Pancreas (tissue), 10 donors: ENCODE measurements around the gene ESRRB. TPM values are rescaled to one million over a fixed set of nuclear protein-coding genes. Genes with fewer than 3 reads are reported as not detected.

ENCODE experiments used
- ATAC-seq, 4 donors: fragments of 200-7000 bp; cut with Tn5 transposase; one replicate each; pipeline versions ENCODE4 v1.8.0 to v1.9.1; 2020; ENCODE audit warnings: mild to moderate bottlenecking in 4 of 4, moderate library complexity in 4 of 4
- DNase-seq, 6 donors: peaks; one replicate each; pipeline ENCODE4 v3.0.0-alpha.2; 2020
- FAIRE-seq: peaks from 2 replicates; lab custom pipeline; 2012; peaks lifted over from hg19 to GRCh38; lab: Jason Lieb, UNC
- H3K27ac ChIP-seq, 4 donors: fragments of 200-600 bp; sonication (generic); 1 replicate in 3 of 4; 2 replicates in 1 of 4; pipeline versions ENCODE4 v1.5.0 to v1.8.0; 2020
- H3K27me3 ChIP-seq, 4 donors: fragments of 200-600 bp; one replicate each; pipeline ENCODE4 v1.8.0; 2021
- H3K36me3 ChIP-seq, 3 donors: fragments of 200-600 bp; sonication (generic) in 1 of 3; one replicate each; pipeline versions ENCODE4 v1.5.0 to v1.8.0; 2020 to 2021
- H3K4me1 ChIP-seq, 3 donors: fragments of 200-600 bp; one replicate each; pipeline ENCODE4 v1.8.0; 2021
- H3K4me3 ChIP-seq, 4 donors: fragments of 200-600 bp; sonication (generic) in 2 of 4; one replicate each; pipeline versions ENCODE4 v1.5.0 to v1.8.0; 2020 to 2021
- H3K9me3 ChIP-seq, 4 donors: fragments of 200-600 bp; one replicate each; pipeline ENCODE4 v1.8.0; 2021
- WGBS, 2 donors: extraction: QIAGEN DNeasy Blood & Tissue Kit; methylation state at CpG; one replicate each; pipeline ENCODE4 v1.1.7; 2013; 5-methylcytosine and 5-hydroxymethylcytosine counted together
- intact Hi-C, 3 donors: fragments of 100-400 bp; cut with DNase I; formaldehyde crosslinking; loops; one replicate each; pipeline versions ENCODE4 v1.11.1 to v1.14.2; 2022
- polyA plus RNA-seq, 2 donors: library from polyadenylated mRNA; stranded (reverse); fragments of 200-250 nt; gene quantifications; one replicate each; pipeline ENCODE4 v1.2.3, GENCODE V29; 2013
- total RNA-seq, 6 donors: library from RNA; stranded (reverse); fragmentation: NEBNext Ultra II Directional in 4 of 6; extraction: Animal tissue kit (Norgen Biotek cat#: 25700) in 4 of 6; gene quantifications; one replicate each; pipeline versions ENCODE4 v1.2.1 to v1.2.4, GENCODE V29; 2021 to 2023
- TF ChIP-seq, protein P1 (sequence below), 4 donors: fragments of 200-600 bp; sonication (generic) in 3 of 4; IDR thresholded peaks; one replicate each; pipeline versions ENCODE4 v1.5.0 to v1.8.0; 2021; ENCODE audit warnings: antibody characterized with exemption in 4 of 4
- donor health status: healthy with polysubstance abuse.
- donor health status: DM: no; HTN: no; CAD: no; lungs with moderate emphysema.
- donor health status: DM: no; HTN: no; CAD: no.
- donor health status: control.
- donor health status: control.
- donor health status: Bipolar disorder and iron deficiency.
- donor health status: DM: yes; HTN: yes; CAD: no.
- donor health status: DM: no; HTN: no; CAD: no.
- donor health status: DM: no; HTN: no; CAD: no.
- donor health status: DM: yes; HTN: yes; CAD: no.

ESRRB gene
- total and polyA plus RNA-seq, 8 donors, result 0.14 to 0.85 (median 0.50) TPM; not detected in 2

DNA sequence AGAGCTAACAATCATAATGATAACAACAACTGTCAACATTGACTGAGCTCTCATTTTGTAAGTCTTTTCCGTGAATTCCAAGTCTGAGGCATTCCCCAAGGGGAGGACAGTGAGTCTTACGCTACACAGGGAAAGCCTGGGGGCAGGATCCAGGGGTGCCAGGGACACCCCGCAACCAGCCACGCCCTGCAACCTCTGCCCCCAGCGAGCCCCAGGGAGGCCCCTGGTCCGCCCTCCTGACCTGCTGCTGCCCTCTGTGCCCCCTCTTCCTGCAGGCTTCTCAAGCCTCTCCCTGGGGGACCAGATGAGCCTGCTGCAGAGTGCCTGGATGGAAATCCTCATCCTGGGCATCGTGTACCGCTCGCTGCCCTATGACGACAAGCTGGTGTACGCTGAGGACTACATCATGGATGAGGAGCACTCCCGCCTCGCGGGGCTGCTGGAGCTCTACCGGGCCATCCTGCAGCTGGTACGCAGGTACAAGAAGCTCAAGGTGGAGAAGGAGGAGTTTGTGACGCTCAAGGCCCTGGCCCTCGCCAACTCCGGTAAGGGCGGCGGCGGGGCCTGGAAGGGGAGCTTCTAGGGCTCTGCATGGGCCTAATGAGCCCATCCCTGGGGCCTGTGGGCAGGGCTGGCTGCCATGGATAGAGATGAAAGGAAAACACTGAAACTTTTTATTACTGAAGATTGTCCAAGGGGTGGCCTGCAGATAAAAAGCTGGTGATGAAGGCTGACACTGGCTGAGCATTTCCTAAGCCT, 115.4 kb downstream of the ESRRB start:
- no peak overlapping the region for H3K27ac ChIP-seq

DNA sequence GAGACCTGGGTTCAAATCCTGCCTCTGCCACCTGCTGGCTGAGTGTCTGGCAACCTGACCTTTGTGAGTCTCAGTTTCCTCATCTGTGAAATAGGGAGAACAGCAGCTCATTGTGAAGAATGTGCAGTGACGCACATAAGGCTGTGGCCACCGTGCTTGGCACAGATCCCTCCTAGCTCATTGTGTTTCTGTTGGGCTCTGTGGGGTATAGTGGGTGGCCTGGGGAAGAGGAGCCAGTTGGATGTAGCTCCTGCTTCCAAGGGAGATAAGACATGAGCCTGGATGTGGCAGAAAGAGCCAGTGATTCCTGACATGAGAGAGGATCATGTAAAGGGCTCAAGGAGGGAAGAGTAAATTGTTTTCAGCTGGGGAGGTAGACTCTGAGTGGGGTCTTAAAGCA, 120.0 kb downstream of the ESRRB start:
- 90 to 100% methylated on average over 2 of the region's 2 CpGs for WGBS, 2 donors
- Histone ChIP-seq H3K27ac (no peak overlapping the region), H3K4me1 (no peaks in the 10 kb centered on the region), H3K36me3 (no peaks in the 10 kb centered on the region), H3K27me3 (no peaks in the 10 kb centered on the region), H3K4me3 (no peak overlapping the region), H3K9me3 (no peaks in the 10 kb centered on the region)
- no peak for DNase-seq
- ATAC-seq, result no peak
- no peak for FAIRE-seq
- TF ChIP-seq, protein P1, sequence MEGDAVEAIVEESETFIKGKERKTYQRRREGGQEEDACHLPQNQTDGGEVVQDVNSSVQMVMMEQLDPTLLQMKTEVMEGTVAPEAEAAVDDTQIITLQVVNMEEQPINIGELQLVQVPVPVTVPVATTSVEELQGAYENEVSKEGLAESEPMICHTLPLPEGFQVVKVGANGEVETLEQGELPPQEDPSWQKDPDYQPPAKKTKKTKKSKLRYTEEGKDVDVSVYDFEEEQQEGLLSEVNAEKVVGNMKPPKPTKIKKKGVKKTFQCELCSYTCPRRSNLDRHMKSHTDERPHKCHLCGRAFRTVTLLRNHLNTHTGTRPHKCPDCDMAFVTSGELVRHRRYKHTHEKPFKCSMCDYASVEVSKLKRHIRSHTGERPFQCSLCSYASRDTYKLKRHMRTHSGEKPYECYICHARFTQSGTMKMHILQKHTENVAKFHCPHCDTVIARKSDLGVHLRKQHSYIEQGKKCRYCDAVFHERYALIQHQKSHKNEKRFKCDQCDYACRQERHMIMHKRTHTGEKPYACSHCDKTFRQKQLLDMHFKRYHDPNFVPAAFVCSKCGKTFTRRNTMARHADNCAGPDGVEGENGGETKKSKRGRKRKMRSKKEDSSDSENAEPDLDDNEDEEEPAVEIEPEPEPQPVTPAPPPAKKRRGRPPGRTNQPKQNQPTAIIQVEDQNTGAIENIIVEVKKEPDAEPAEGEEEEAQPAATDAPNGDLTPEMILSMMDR (IDR thresholded peaks at IDR 0.05), result no peak
- intact Hi-C loops, result no loop called here

More for the DNA sequence above, 115.4 kb downstream of the ESRRB start:
- Histone ChIP-seq H3K27me3 (no peaks in the 10 kb centered on the region), H3K9me3 (no peaks in the 10 kb centered on the region), H3K4me3 (no peak overlapping the region), H3K4me1 (no peaks in the 10 kb centered on the region), H3K36me3 (no peaks in the 10 kb centered on the region)
- FAIRE-seq (no peak), DNase-seq (no peak), ATAC-seq (no peak)
- TF ChIP-seq, protein P1 (IDR thresholded peaks at IDR 0.05), result no peak
- intact Hi-C loops, result no loop called here
- WGBS, 2 donors, result 85 to 92% methylated on average over 22 of the region's 22 CpGs

DNA sequence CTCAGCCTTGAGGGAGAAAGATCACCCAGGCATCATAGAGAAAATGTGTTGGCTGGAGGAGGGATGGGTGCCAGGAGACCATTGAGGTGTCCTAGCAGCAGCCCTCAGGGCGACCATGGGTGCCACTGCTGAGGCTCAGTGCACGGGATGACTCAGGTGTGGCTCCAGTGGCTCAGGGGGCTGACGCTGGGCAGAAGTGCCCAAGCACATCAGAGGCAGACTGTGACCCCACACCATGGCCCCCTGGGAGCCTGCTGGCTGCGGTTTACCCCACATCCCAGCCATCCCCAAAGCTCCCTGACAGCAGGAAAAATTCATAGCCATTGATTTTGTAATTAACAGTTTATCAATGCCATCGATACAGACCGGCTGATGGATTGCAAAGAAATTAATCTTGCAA, 120.7 kb downstream of the ESRRB start:
- DNase-seq, result no peak

DNA sequence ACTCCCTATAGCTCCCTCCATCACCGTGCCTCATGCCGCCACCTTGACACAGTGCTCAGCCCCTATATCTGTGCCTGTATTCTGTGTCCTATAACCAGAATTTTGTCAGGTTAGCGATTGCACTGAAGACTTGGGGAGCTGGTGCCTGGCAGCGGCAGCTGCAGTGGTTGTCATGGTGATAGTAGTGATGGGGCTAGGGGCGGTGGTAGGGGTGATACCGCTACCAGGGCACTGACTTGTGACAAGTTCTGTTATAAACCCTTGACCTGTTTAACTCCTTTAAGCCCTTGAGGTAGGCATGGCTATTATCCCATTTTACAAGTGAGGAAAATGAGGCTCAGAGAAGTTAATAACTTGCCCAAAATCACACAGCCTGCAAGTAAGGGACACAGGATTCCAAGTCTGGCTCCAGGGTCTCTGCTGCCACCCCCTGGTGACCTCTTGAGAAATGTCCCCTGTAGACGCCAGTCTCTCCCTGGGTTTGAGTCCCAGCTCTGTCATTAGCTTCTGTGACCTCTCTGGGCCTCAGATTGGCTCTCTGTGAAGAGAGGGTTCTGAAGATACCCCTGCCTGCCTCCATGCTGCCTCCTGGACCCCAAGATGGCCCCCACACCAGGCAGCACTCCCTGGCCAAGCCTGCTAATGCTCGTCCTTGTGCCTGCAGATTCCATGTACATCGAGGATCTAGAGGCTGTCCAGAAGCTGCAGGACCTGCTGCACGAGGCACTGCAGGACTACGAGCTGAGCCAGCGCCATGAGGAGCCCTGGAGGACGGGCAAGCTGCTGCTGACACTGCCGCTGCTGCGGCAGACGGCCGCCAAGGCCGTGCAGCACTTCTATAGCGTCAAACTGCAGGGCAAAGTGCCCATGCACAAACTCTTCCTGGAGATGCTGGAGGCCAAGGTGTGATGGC, 121.9 kb downstream of the ESRRB start:
- no peaks in the 10 kb centered on the region for H3K27me3 ChIP-seq
- WGBS, 2 donors, result 67 to 78% methylated on average over 19 of the region's 19 CpGs
- H3K36me3 ChIP-seq, result no peaks in the 10 kb centered on the region
- no peak for ATAC-seq
- DNase-seq, result no peak
- no peaks in the 10 kb centered on the region for H3K4me1 ChIP-seq
- TF ChIP-seq, protein P1 (IDR thresholded peaks at IDR 0.05), result no peak
- FAIRE-seq, result no peak
- no peaks in the 10 kb centered on the region for H3K9me3 ChIP-seq
- intact Hi-C loops, result no loop called here
- no peak overlapping the region for H3K4me3 ChIP-seq
- H3K27ac ChIP-seq, result no peak overlapping the region

More for the DNA sequence above, 120.7 kb downstream of the ESRRB start:
- no peak for ATAC-seq
- TF ChIP-seq, protein P1 (IDR thresholded peaks at IDR 0.05), result no peak
- intact Hi-C loops, result no loop called here
- 39 to 46% methylated on average over 6 of the region's 6 CpGs for WGBS, 2 donors
- Histone ChIP-seq H3K36me3 (no peaks in the 10 kb centered on the region), H3K4me3 (no peak overlapping the region), H3K27ac (no peak overlapping the region), H3K9me3 (no peaks in the 10 kb centered on the region), H3K4me1 (no peaks in the 10 kb centered on the region), H3K27me3 (no peaks in the 10 kb centered on the region)
- no peak for FAIRE-seq
